ENCODE data around the gene SPON1.

SPON1 gene

DNA sequence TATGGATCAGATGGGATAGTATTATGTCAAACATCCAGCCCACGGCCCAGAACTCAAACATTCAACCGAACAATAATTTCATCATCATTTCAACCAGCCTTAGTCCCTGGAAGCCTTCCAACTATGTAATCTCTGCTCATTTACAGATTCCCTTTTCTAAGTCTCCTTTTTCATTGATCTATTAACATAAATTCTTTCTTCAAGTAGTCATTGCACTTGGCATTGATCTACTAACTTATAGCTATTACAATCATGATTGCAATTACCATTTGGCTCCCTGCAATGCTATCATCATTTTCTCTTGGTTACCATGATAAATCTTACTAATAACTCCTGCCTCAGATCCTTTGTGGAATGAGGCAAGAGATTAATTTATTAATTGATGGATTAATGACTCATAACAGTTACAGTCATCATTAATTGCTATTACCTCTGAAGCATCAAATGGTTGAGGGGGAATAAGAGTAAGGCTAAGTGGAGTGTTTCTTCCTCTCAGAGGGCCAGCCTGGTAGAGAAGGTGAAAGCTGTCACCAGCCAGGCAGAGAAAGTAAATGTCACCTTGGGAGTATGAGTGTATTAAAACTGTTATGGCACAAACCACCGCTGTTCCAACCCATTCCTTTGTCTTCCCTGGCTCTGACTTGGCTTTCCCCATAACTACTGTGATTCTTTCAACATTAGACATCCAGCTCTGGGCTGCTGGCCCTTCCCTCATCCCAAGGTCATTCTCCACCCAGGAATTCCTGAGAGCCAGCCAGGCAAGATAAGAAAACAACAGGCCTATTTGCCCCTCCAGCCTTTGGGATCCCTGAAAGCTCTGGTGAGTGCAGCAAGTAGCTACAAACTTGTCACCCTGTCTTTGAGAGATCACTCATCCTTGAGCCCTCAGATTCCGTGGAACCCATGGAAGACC is 221.8 kb downstream of the SPON1 start:
- H3K9me3 ChIP-seq (ENCODE audit: control insufficient read depth, insufficient read depth, low read length), result no peaks in the 10 kb centered on the region; the same call in 1 of the 2 replicates
- no peak overlapping the region for H3K9ac ChIP-seq (ENCODE audit: low read depth, low read length)
- H3K4me1 ChIP-seq (ENCODE audit: insufficient read depth, low read length), result peaks cover 18% of the 10 kb centered on the region
- no peaks in the 10 kb centered on the region for H3K36me3 ChIP-seq (ENCODE audit: insufficient read depth, low read length)

DNA sequence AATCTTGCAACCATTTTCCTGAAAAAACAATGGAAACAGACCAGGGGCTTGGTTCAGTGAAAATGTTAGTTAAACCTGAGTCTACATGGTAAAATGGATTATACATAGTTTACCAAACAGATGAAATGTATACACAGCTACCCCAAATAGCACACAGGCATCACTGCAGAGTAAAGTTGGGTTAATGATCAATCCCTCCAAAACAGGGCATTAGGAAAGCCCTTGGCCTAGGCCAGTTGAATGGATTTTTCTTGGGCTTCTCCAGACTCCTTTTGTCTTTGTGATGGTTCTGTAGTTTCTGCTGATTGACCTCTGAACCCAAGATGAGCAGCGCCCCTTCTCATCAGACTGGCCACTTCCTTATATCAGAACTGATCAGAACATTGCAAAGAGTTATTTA is 222.9 kb downstream of the SPON1 start:
- Histone ChIP-seq H3K9me3 (ENCODE audit: control insufficient read depth, insufficient read depth, low read length) (no peaks in the 10 kb centered on the region; the same call in 1 of the 2 replicates), H3K4me1 (ENCODE audit: insufficient read depth, low read length) (0 out of 2 replicates have a peak, but pooled peaks cover 8% of the 10 kb centered on the region), H3K9ac (ENCODE audit: low read depth, low read length) (no peak overlapping the region), H3K36me3 (ENCODE audit: insufficient read depth, low read length) (no peaks in the 10 kb centered on the region)

DNA sequence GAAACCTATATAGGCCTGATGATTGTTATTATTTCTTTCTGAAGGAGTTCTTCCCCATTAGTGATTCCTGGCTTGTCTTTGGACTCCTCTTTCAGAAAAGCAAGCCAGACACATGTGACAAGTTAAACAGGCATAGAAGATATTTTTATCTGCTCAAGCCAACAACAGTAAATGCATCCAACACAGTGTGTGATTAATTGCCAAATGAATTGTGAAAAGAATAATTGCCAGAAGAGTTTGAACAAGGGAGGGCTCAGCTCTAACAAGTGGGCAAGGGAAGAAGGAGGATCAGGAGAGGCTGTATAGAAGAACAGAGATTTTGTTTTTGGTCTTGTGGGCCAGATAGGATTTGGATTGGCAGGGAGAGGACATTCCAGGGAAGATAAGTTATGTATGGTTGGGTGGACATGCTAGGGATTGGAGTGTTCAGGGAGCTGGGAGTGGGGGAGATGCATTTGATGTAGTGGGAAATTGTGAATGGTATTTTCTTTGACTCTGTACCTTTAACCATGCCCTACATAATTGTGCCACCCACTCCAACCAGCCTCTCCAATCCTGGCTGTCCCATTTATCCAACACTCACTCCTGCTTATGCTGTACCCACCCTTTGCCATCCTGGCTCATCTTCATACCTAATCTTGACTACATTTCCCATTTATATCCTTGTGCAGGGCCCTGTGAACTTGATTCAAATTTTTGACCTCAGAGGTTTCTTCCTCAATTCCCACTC is 223.7 kb downstream of the SPON1 start:
- H3K9me3 ChIP-seq (ENCODE audit: control insufficient read depth, insufficient read depth, low read length), result no peaks in the 10 kb centered on the region; the same call in 1 of the 2 replicates
- H3K9ac ChIP-seq (ENCODE audit: low read depth, low read length), result no peak overlapping the region
- no peaks in the 10 kb centered on the region for H3K36me3 ChIP-seq (ENCODE audit: insufficient read depth, low read length)
- H3K4me1 ChIP-seq (ENCODE audit: insufficient read depth, low read length), result 0 out of 2 replicates have a peak, but pooled peaks cover 8% of the 10 kb centered on the region

DNA sequence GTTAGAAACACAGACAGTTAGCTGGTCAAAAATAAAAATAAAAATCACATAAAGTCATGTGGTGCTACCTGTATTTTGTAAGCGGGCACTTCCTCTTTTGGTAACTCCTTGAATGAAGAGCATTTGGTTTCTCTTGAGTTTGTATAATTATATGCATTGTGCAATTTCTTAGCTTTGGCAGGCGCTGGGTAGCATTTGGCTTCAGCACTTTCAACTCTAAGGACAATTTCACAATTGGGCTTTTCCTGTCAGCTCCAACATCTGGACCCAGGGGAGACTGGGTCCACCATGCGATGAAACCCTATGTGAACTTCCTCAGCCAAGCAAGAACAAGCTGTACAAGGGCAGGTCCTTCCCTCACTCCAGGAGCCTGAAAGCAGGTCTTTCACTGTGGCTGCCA is 227.4 kb downstream of the SPON1 start:
- Histone ChIP-seq H3K9ac (ENCODE audit: low read depth, low read length) (no peak overlapping the region), H3K9me3 (ENCODE audit: control insufficient read depth, insufficient read depth, low read length) (no peaks in the 10 kb centered on the region; the same call in 1 of the 2 replicates), H3K36me3 (ENCODE audit: insufficient read depth, low read length) (no peaks in the 10 kb centered on the region), H3K4me1 (ENCODE audit: insufficient read depth, low read length) (peaks cover 11% of the 10 kb centered on the region)

DNA sequence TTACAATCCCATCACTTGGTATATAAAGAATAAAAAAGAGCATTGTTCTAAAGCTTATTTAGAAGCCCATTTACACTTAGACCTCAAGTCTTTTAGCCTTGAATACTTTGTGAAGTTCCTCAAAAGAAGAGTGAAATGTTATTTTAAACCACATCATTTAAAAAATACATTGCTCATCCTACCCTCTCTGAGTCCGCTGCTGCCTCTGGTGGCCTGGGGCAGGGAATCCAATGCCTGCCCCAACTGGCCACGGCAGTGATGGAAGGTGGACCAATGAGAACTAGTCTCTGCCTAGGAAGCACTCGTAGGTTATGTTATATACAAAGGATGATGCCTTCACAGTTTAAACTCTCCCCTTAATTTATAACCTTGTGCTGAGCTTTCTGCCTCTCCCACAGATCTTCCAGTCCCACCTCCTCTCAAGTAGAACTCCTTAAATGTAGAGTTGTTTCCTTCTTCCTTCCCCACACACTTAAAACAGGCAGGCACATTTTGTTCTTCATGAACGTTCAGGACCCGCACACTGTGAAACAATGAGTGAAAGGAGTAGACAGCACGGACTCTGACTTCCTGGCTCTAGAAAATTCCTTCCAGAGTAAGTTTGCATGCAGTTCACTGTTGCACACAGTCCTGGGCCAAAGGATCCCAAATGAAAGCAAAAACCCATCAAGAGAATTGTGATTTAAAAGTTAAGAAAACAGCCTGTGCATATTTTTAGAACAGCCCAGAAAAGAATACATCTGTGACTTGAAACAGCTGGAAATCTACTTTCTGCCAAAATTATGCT is 228.7 kb downstream of the SPON1 start:
- Histone ChIP-seq H3K36me3 (ENCODE audit: insufficient read depth, low read length) (no peaks in the 10 kb centered on the region), H3K9me3 (ENCODE audit: control insufficient read depth, insufficient read depth, low read length) (no peaks in the 10 kb centered on the region; the same call in 1 of the 2 replicates), H3K9ac (ENCODE audit: low read depth, low read length) (no peak overlapping the region), H3K4me1 (ENCODE audit: insufficient read depth, low read length) (peaks cover 11% of the 10 kb centered on the region)

DNA sequence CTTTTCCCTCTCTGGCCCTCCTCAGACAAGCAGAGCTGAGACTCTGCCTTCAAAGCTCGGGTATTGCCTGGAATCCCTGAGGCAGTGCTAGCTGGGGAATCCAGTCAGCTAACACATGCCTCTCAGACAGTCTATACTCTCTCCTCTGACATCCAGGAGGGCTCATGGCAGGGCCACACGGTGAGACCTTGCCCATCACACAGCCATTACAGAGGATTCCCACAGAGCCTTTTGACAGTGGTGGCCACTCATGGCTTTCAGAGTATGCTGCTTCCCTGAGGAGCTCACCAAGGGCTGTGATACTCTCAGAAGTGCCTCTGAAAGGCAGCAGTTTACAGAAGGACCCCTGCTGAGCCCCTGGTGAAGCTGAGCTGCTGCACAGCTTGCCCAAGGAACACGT is 231.1 kb downstream of the SPON1 start:
- Histone ChIP-seq H3K36me3 (ENCODE audit: insufficient read depth, low read length) (no peaks in the 10 kb centered on the region), H3K9ac (ENCODE audit: low read depth, low read length) (no peak overlapping the region), H3K4me1 (ENCODE audit: insufficient read depth, low read length) (peaks cover 13% of the 10 kb centered on the region), H3K9me3 (ENCODE audit: control insufficient read depth, insufficient read depth, low read length) (no peaks in the 10 kb centered on the region)

DNA sequence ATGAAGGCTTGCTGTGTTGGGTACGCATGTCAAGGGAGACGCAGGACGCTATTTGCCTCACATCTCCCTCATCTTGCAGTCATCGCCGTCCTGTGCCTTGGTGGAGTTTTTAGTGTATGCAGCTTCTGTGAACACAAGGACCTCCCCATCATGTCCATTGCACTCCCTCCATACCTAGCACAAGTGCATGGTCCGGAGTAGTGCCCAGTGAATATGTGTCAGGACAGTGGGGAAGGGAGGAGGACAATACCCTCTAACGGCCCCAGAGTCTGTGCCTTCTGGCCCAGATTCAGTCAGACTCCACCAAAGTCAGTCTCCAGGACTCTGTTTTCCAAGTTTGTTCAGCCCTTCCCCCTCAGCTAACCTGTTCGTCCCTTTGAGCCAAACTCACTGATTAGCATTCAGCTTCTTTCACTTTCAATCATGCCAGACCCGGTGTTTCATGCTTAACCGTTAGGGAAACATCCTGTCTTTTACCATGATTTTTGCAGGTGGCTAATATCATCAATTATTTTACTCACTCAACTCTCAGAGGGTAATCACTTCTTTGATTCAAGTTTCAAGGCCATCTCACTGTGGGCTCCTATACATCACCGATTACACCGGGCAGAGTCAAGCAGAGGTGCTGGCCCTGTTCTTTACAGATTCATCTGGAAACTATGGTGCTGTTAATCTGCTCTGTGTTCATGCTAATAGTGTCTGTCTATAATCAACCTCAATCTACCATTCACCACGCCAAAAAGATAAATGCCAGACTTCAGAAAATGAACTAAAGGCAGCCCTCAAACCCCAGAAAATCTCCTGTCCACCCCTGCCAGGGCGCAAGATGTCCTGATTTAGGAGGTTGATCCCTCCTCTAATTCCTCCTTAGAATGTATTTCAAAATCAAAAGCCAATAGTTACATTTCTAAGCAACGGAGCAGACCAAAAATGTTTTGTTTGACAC is 240.0 kb downstream of the SPON1 start:
- no peak overlapping the region for H3K9ac ChIP-seq (ENCODE audit: low read depth, low read length)
- no peaks in the 10 kb centered on the region for H3K36me3 ChIP-seq (ENCODE audit: insufficient read depth, low read length)

DNA sequence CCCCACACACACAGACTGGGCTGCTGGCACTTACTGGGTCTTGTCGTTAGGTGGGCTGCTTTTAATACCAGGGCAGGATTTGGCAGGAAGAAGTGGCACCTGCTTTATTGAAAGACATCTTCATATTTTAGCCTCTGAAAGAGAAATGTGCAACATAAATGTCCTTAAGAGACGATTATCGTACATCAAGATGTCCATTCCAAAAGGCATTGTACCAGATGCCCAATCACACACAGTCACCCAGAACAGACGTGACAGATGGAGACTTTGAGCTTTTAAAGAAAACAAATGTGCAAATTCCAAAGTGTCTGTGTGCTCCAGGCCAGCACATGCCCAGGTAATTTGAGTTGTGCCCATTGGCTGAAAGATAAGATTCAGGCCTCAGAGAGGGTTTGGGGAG is 240.8 kb downstream of the SPON1 start:
- peaks cover 9% of the 10 kb centered on the region; the same call in 1 of the 2 replicates for H3K4me1 ChIP-seq (ENCODE audit: insufficient read depth, low read length)
- H3K9ac ChIP-seq (ENCODE audit: low read depth, low read length), result no peak overlapping the region
- H3K36me3 ChIP-seq (ENCODE audit: insufficient read depth, low read length), result no peaks in the 10 kb centered on the region
- H3K9me3 ChIP-seq (ENCODE audit: control insufficient read depth, insufficient read depth, low read length), result no peaks in the 10 kb centered on the region

More for the DNA sequence above, 240.0 kb downstream of the SPON1 start:
- H3K9me3 ChIP-seq (ENCODE audit: control insufficient read depth, insufficient read depth, low read length), result no peaks in the 10 kb centered on the region
- H3K4me1 ChIP-seq (ENCODE audit: insufficient read depth, low read length), result peaks cover 9% of the 10 kb centered on the region; the same call in 1 of the 2 replicates

DNA sequence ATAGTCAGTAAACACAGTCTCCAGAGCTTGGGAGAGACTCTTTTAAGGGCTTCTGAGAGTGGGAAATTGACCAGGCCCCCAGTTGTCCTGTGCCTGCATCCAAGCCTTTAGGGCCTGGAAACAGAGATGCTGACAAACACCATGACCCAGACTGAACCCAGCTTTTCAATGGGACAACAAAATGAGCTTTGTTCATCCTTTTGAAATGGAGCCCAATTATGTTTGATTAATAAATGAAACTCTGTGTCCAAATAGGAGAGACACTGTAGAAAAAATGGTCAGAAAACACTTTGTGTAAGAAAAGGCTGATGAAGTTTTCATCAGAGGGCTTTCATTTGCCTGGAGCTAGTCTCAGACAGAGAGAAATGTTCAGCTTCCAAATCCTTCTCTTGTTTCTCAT is 250.5 kb downstream of the SPON1 start:
- Histone ChIP-seq H3K9me3 (ENCODE audit: control insufficient read depth, insufficient read depth, low read length) (no peaks in the 10 kb centered on the region), H3K36me3 (ENCODE audit: insufficient read depth, low read length) (no peaks in the 10 kb centered on the region), H3K4me1 (ENCODE audit: insufficient read depth, low read length) (no peaks in the 10 kb centered on the region), H3K9ac (ENCODE audit: low read depth, low read length) (no peak overlapping the region)

DNA sequence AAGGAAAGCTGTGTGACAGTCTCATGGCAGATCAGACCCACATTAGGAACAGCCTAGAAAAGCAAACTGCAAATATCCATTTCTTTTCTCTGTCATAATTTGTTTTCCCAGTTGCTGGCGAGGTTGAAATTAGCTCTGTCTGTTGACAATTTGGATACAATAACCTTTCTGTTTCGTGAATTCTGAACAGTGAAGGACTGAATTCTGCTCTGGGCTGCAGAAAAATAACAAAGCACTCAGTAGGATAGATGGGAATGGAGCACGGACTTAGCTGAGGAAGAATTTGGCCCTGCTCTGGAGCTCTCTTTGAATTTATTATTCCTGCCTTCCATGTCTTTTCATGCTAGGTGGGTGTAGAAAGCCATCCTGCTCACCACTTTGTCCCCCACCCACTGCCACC is 256.2 kb downstream of the SPON1 start:
- H3K4me1 ChIP-seq (ENCODE audit: insufficient read depth, low read length), result peaks cover 2% of the 10 kb centered on the region
- H3K36me3 ChIP-seq (ENCODE audit: insufficient read depth, low read length), result no peaks in the 10 kb centered on the region
- no peak overlapping the region for H3K9ac ChIP-seq (ENCODE audit: low read depth, low read length)
- H3K9me3 ChIP-seq (ENCODE audit: control insufficient read depth, insufficient read depth, low read length), result no peaks in the 10 kb centered on the region

DNA sequence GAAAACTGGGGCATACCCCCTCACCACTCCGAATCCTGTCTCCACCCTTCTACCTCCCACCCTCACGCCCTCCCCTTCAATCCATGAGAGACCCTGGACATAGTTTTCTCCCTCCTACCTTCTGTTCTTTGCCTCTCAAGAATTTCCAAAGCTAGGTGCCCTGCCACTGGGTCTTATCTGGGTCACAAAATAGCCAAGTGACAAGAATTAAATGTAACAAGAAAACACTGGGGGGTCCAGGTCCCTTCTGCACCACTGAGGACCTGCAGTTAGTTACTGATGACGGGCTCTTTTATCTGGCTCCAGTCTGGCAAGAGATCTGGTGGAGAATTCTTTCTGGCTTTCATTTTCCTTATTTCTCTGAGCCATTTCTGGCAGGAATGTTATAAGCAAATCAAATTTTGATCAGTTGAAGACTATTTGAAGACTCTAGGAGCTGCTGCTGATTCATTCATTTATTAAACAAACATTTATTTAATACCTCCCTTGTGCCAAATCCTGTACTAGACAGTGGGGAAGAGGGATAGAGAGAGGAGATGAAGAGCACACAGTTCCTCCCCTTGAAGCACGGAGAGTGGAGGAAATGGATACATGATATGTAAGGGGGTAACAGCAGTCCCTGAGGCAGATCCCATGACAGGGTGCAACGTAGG is 261.2 kb downstream of the SPON1 start:
- Histone ChIP-seq H3K9me3 (ENCODE audit: control insufficient read depth, insufficient read depth, low read length) (no peaks in the 10 kb centered on the region), H3K36me3 (ENCODE audit: insufficient read depth, low read length) (no peaks in the 10 kb centered on the region), H3K4me1 (ENCODE audit: insufficient read depth, low read length) (peaks cover 18% of the 10 kb centered on the region), H3K9ac (ENCODE audit: low read depth, low read length) (no peak overlapping the region)

DNA sequence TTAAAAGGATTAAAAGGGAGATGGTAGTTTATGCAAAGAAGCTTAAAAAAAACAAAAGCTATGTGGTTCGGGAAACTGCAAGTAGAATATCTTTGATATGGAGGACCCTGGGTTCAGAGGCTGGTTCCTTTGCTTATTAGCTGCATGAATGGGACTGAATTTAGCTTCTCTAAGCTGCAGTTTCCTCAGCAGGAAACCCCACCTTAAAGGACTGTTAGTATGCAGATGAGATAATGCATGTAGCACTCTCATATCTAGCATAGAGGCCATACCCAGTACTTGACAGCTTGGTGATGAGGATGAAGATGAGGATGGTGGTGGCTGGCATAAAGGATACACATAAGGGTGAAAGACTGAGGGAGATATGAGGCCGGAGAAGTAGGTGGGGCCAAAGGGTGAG is 261.9 kb downstream of the SPON1 start:
- H3K9ac ChIP-seq (ENCODE audit: low read depth, low read length), result no peak overlapping the region
- peaks cover 24% of the 10 kb centered on the region for H3K4me1 ChIP-seq (ENCODE audit: insufficient read depth, low read length)
- H3K36me3 ChIP-seq (ENCODE audit: insufficient read depth, low read length), result no peaks in the 10 kb centered on the region
- H3K9me3 ChIP-seq (ENCODE audit: control insufficient read depth, insufficient read depth, low read length), result no peaks in the 10 kb centered on the region

DNA sequence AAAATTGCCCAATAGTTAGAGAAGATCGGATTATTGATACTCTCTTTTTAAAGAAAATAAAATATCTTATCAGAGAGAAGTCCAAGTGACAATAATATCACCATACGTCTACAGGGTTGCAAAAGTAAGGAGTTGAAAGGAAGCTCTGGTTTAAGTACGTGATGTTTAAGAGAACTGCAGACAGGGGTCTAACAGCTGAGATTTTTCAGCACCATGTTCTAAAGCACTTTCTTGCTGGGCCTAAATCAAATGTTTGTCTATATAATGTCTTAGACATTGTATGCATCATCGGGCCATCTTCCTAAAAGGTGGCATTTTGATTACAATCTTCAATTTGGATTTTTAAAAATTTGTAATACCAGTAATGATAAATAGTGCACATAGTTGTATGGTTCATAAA is 263.1 kb downstream of the SPON1 start:
- Histone ChIP-seq H3K36me3 (ENCODE audit: insufficient read depth, low read length) (no peaks in the 10 kb centered on the region), H3K9me3 (ENCODE audit: control insufficient read depth, insufficient read depth, low read length) (no peaks in the 10 kb centered on the region), H3K9ac (ENCODE audit: low read depth, low read length) (no peak overlapping the region), H3K4me1 (ENCODE audit: insufficient read depth, low read length) (peaks cover 33% of the 10 kb centered on the region)

All from ES-I3 (cell line).